Measurements from ENCODE around the gene ARL4A. TPM values are rescaled to one million over a fixed set of nuclear protein-coding genes. Genes with fewer than 3 reads are reported as not detected.

ARL4A gene
- total and polyA plus RNA-seq, 9 of the 15 experiments (the other 6 are each of a cell fraction or from before 2014, with no cell fraction given): 118 to 688 (median 172) TPM

- peak overlapping the region; percentile 61 for H3K4me3 ChIP-seq
- H3K27ac ChIP-seq (ENCODE audit: extremely low read depth, low read depth, low read length): peak overlapping the region; percentile 66
- no peaks in the 10 kb centered on the region for H3K9me1 ChIP-seq (ENCODE audit: control insufficient read depth, insufficient read depth, low read length)
- DNase-seq (ENCODE audit: extremely low read depth in 1 of 4, low spot score in 3 of 4): no peak
- ChIA-PET POLR2A (interaction anchor here (0.9 to 2.4 kb wide), 10 partner anchors 9 to 430 kb away, joined by 3 to 13 read pairs (median 6); no protein-coding TSS in a partner anchor), CTCF (ENCODE audit: low intra/inter-chr PET ratio) (interaction anchor here (1.3 to 2.4 kb wide), 2 partner anchors 491 to 575 kb away, joined by 7 to 15 read pairs; no protein-coding TSS in a partner anchor)
- peaks cover 29% of the 10 kb centered on the region for H4K20me1 ChIP-seq (replicated peaks; ENCODE audit: control insufficient read depth, insufficient read depth, low read length)
- 0% methylated on average over 12 of the region's 12 CpGs for WGBS (ENCODE audit: insufficient coverage, low coverage, missing lambda C conversion rate)
- peak overlapping the region; percentile 84 for H3K4me2 ChIP-seq (ENCODE audit: insufficient read depth, low read length)
- peaks cover 41% of the 10 kb centered on the region for H3K36me3 ChIP-seq (ENCODE audit: control insufficient read depth, insufficient read depth, low read length)
- peak overlapping the region; percentile 81 to 97 for H3K9ac ChIP-seq (ENCODE audit: insufficient read depth in 1 of 2, low read depth in 2 of 2, low read length in 2 of 2)
- H3K27me3 ChIP-seq (ENCODE audit: control insufficient read depth in 2 of 2, insufficient read depth in 2 of 2, low read length in 2 of 2): no peaks in the 10 kb centered on the region
- in situ Hi-C loops (cut with MboI): no loop called here
- H3K9me3 ChIP-seq (replicated peaks; ENCODE audit: control insufficient read depth, insufficient read depth, low read depth, low read length): peaks cover 2% of the 10 kb centered on the region; the same call in 1 of the 2 replicates
- peaks cover 8 to 9% of the 10 kb centered on the region in 2 experiments; a peak in 3 of 5 replicates for H3K4me1 ChIP-seq (replicated peaks in 1 of 2; ENCODE audit: control insufficient read depth in 2 of 2, insufficient read depth in 2 of 2, low read length in 2 of 2)
- BruUV-seq (replicated peaks): no TSS peak
- ATAC-seq: no peak
- intact Hi-C loops (cut with micrococcal nuclease): loop anchor here (1.0 to 10.0 kb wide), 9 partner anchors 28 to 576 kb away; partner anchors contain the start of gene VWDE
- no peak overlapping the region for H2AFZ ChIP-seq (ENCODE audit: low read depth, low read length)
- FAIRE-seq: no peak
- peaks cover 63% of the 10 kb centered on the region for H3K79me2 ChIP-seq (ENCODE audit: control insufficient read depth, insufficient read depth, low read length)
- TF ChIP-seq SRSF3 (IDR thresholded peaks at IDR 0.05; ENCODE audit: insufficient read depth, low read length) (no peak), CHD4 (IDR thresholded peaks at IDR 0.05; ENCODE audit: insufficient read depth, insufficient replicate concordance, low read depth, low read length, poor library complexity, severe bottlenecking) (no peak), ZBTB40 (IDR thresholded peaks at IDR 0.05) (0 out of 2 replicates have a peak, but pooled peaks have one; percentile 20), ZBTB40 (CRISPR knock-in tag; IDR thresholded peaks at IDR 0.05) (no peak), ZKSCAN3 (CRISPR knock-in tag; IDR thresholded peaks at IDR 0.05) (no peak), ZBTB11 (CRISPR knock-in tag; IDR thresholded peaks at IDR 0.05) (no peak), SRSF9 (IDR thresholded peaks at IDR 0.05; ENCODE audit: borderline replicate concordance, low read depth, low read length) (no peak), BACH1 (tag; IDR thresholded peaks at IDR 0.05) (no peak), NR3C1 (CRISPR knock-in tag; IDR thresholded peaks at IDR 0.05) (no peak)
Observed at GRCh38 chr7:12687718-12688171, 312 bp downstream of the ARL4A start.
